Hematopoietic multipotent progenitor cell treated with erythropoietin and hydrocortisone succinate and interleukin-3 and kit ligand, for 4 days (in vitro differentiated cells): Measurements from ENCODE around the gene PLXNA2.

Source experiments
- DNase-seq: peaks from one replicate; pipeline ENCODE4 v3.0.0-alpha.2; 2015

PLXNA2 gene

DNA sequence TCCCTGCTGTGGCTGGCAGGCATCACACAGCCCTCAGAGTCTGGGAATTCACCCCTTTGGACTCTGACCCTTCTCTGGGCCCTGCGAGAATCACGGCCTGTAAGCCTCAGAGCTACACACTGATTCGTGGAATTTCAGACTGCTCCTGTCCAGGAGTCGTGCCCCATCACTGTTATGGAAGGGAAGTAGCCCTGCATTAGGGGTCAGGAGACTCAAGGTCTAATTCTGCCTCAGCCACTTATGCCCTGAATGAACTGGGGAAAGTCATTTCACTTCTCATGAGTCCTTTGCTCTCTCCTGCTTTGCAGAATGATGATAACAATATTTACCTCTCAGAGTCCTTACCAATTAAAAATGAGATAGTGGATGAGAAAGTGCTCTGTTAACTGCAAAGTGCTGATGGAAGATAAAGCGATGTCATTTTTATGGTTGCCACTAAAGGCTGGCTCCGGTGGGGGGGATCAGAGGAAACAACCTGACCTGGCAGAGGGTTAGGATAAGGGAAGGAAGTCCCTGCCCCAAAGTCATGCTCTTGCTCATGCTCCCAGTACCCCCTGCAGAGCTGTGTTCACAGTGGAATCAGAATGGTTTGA is 184.7 kb downstream of the PLXNA2 start:
- DNase-seq, result no peak

- no peak for DNase-seq
Observed at GRCh38 chr1:208058756-208059155, 185.4 kb downstream of the PLXNA2 start.

- DNase-seq, result no peak
Observed at GRCh38 chr1:208058267-208058666, 185.9 kb downstream of the PLXNA2 start.

DNA sequence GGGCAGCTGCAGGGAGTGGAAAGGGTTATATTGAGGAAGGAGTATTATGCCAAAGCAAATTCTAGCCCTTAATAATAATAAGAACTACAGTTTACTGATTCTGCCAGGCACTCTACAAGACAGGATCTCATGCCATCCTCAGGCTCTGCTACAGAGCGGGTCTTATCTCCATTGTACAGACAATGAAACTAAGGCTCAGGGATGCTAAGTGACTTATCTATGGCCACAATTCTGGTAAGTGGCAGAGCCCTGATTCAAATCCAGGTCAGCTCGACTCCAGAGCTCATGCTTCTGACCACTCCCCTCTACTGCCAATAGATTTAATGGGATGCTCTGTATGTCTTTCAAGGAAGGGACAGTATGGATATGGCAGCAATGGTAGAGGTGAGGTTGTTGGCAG is 187.1 kb downstream of the PLXNA2 start:
- peak; percentile 80 for DNase-seq

- no peak for DNase-seq
Observed at GRCh38 chr1:208055535-208055934, 188.6 kb downstream of the PLXNA2 start.

DNA sequence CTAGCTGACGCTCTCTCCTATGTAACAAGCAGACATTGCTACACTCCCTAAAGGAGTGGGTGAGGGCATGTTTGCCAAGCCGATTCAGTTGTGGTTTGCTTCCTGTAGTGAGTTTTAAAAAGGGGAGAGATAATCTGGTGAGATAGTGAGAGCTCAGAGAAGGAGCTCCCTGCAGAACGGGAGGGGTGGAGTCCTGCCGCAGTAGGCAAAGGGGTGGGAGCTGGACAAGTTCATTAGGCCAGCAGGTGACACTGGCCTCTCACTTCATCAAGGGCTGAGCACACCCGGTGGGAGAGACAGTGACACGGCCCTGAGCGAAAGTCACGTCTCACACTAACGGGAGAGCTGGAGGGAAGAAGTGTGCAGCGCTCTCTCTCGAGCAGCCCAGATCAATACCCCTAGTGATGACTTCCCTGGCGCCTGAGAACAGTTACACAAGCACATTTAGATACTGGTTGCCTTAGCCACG is 189.2 kb downstream of the PLXNA2 start:
- peak; percentile 51 for DNase-seq

DNA sequence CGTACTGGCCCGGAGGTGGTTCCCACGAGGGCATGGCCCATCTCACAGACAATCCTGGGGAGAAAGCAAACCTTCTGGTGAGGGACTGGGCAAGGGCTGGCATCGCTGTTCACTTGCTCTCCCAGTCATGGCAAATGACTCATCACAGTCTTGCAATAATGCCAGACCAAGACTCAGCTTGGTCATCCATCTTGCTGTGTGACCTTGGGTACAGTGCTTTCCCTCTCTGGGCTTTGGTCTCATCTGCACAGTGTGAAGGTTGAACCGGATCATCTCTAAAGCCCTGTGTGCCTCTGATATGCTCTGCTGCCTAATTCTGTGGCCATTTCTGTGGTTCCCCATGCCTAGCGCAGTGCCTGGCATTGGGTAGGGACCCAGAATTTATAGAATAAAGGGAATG is 189.7 kb downstream of the PLXNA2 start:
- DNase-seq, result peak; percentile 16

GRCh38 chr1:208053661-208054060 is 190.5 kb downstream of the PLXNA2 start:
- DNase-seq, result no peak

GRCh38 chr1:208052926-208053407 is 191.2 kb downstream of the PLXNA2 start:
- no peak for DNase-seq

DNA sequence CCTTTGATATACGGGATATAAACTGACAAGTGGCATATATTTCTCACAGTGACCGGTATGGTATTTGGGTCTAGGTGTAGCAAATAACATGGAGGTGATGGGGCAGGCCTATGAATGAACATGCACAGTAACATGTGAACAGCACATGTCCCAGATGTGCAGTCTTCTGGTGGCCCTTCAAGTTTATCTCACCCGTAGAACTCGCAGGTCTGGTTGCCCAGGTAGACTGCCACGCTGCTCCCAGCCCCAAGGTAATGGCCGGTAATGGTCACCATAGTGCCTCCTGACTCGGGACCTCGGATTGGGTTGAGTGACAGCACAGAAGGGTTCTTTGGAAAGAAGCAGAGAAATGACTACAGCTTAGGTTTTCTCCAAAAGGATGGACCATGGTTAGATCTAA is 192.0 kb downstream of the PLXNA2 start:
- no peak for DNase-seq

- no peak for DNase-seq
Observed at GRCh38 chr1:208051651-208052050, 192.5 kb downstream of the PLXNA2 start.

GRCh38 chr1:208048904-208049303 is 195.3 kb downstream of the PLXNA2 start:
- peak; percentile 60 for DNase-seq

- DNase-seq, result no peak
Observed at GRCh38 chr1:208047975-208048374, 196.2 kb downstream of the PLXNA2 start.

DNA sequence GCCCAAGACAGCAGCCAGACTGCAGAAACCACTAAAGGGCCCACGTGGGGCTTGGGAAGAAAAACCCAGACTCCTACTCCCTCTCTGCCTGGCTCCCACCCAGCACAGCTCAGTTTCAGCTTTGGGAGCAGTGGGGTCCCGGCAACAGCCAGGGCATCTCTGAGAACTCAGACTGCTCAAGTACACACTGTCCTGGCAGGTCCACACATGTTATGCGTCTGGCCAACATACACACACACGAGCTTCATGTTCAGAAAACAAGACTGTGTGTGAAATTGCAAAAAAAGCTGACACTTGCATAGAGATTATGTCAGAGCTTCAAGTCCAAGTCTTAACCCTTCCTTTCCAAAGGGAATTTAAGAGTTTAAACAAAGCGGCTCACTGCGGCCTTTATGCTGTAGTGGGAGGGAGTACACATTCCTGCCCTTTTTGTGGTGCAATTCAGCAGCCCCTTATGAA is 196.7 kb downstream of the PLXNA2 start:
- no peak for DNase-seq

DNA sequence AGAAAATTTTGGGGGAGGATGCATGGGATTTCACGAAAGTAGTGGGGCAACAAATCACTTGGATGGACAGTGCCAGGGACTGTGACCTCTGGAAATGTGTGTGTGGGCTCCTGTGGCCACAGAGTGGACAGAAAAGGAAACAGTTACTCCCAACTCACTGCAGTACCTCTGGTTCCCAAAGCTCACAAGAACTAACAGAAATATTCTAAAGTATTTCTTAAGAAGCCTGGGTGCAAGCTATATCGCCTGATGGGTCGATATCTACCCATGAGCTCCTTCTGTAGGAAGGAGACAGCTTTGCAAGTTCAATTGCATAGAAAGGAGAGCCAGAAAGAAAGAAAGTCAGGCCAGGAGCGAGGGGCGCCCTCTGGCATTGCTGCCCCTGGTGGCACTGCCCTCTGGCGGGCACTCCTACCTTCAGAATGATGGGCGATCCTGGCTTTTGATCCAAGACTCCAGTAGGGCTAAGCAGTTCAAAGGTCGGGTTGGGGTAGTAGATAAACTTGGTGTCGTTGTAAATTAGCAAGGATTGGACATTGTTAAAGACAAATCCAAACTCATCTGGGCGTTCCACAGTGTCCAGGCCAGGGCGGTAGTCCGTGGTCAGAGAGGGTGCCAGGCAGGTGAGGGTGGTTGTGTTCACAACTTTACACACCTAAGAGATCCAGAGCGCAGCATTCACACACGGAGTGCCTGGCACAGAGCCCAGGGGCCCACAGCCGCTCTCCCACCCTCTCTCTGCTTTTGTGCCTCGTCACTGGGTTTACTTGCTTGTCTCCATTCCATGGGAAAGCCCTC is 198.5 kb downstream of the PLXNA2 start:
- peak; percentile 18 for DNase-seq

DNA sequence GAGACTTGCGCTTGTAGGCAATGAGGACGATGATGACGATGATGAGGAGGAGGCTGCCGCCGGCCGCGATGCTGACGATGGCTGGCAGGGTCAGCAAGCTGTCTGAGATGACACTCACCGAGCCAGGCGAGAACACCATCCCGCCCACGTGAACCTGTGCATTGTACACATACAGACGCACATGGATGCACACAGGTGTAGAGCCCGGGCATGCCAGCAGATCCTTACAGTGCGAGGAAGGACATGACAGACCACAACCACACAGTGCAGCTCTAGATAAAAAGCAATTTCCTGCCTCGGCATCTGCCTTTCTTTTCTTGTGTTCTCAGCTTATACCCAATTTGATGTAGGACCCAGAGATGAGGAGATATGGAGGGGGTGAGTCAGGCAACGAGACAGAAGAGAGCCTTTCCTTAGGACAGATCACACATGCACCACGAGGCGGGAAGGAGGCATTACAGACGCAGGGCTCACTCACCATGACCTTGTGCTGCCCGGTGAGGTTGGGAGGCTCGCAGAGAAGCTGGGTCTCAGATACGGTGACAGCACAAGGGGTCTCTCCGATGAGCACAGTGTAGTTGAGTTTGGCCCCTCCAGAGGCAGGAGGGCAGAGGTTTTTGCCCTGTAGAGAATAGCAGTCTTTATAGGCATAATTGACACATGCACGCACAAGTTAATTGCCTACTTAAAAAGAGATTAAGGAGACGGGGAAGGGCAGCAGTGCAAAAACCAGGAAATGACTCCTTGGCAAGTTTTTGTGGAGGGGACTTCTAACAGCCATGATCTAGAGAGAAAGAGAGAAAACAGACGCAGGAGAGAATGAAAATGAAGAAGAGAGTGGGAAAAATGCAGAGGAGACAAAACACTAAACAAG is 199.4 kb downstream of the PLXNA2 start:
- peak; percentile 72 for DNase-seq

DNA sequence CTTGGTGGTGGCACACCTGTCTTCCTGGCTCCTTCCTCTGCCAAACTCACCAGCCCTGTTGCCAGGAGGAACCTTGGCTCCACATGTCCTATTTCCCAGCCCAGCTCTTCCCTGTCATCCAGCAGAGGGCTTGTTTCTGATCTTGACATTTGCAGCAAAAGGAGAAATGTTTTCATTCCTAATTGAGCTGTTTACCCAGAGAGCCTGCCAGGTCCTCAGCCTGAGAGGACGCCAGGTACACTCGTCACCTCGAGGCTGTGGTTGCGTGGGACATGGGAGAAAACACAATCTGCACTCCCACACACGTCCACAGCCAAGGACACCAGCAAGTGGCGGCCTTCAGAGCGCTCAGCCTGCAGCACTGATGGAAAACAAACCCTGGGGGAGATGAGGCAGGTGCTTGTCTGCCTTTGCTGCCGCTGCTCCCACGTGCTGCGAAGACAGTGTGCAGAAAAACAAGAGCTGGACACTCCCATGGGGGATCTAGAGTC is 200.4 kb downstream of the PLXNA2 start:
- no peak for DNase-seq

DNA sequence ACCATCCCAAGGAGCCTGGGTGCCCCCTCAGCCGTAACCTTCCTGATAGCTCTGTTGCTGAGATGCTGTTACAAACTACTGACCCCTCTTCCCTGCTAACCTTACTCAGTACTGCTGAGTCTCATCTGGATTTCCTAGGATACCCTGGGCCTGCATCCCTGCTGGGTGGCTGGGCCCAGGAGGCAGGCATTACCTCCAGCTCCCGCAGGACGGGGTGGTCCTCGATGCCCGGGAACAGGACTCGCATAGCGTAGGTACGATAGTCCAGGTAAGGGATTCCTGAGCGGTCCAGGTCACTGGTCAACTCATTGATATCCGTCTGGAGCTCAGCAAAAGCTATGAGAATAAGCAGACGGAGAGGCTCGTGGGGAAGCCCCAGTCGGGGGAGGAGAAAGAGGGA is 201.3 kb downstream of the PLXNA2 start:
- no peak for DNase-seq

DNA sequence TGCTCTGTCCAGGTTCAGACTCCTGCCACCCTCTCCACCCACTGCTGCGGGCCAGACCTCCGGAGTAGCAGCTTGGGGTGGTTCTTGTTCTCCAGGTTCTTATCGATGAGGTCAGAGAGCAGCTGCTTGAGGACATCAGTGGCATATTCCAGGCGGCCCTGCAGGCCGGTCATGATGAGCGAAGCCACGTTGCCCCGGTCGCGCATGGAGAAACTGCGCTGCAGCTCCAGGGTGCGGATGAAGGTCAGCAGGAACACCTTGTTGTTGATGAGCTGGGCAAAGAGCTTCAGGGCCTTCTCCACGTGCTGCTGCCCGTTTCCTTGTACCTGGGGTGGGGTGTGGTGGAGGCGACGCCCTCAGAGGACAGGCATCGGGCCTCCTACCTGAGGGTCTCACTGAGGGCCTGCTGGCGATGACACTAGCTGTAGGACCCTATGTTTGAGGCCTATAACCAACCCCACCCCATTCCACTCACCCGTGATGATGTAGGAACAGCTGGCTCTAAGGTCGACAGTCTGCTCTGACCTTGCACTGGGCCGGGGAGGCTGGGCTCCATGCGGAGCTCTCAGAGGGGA is 202.1 kb downstream of the PLXNA2 start:
- no peak for DNase-seq

- DNase-seq, result no peak
Observed at GRCh38 chr1:208041505-208041904, 202.7 kb downstream of the PLXNA2 start.

GRCh38 chr1:208040821-208041297 is 203.3 kb downstream of the PLXNA2 start:
- no peak for DNase-seq

- DNase-seq, result no peak
Observed at GRCh38 chr1:208039536-208040332, 204.4 kb downstream of the PLXNA2 start.
